Measurements from ENCODE around the gene EPN1. TPM values are rescaled to one million over a fixed set of nuclear protein-coding genes. Genes with fewer than 3 reads are reported as not detected.

Gene EPN1
- 10 to 100 TPM; 74.7 to 87.8 TPM for total RNA-seq
- 10 to 100 TPM; 66.8 to 68.5 TPM for polyA plus RNA-seq
- long read RNA-seq, donor 1, full-length matches to known transcripts = 9 of 29 reads
- long read RNA-seq, donor 1, partial matches to known transcripts = 6 of 29 reads
- long read RNA-seq, donor 1, other reads (novel, unspliced or antisense) = 14 of 29 reads
- long read RNA-seq, donor 2, full-length matches to known transcripts = 6 of 35 reads
- long read RNA-seq, donor 2, partial matches to known transcripts = 16 of 35 reads
- long read RNA-seq, donor 2, other reads (novel, unspliced or antisense) = 13 of 35 reads

DNA sequence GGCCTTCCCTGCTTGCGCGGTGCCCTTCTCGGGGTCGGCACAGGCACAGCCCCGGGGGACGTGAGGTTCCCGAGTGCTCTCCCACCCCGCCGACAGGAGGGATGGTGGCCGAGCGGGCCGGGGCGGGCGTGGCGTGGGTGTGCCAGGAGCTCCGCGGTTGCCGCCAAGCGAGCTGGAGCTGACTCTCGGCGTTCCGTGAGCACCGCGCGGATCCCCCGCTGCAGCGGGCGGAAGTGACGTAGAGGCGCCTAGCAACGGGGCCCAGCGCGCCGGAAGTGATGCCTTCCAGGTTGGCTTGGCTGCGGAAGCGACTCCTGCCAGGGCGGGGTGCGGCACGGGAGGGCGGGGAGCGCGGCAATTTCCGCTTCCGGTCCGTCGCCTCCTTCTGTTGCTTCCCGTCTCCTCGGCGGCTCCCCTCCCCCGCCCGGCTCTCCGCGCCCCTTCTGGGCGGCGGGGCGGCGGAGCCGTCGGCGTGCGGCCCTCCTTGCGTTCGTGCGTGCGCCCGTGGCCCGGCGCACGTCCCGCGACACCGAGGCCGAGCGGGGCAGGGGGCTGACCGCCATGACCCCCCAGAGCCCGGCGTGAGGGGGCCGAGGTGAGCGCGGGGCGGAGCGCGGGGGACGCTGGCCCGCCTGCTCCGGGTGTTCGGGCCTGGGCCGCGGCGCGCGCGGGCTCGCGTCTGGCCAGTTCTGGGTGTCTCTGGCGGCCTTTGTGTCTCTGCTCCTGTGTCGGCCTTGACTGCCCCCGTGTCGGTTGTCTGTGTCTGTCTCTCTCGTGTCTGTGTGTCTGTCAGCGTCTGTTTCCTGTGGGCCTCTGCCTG, at the start of gene EPN1:
Gene EPN1 (plus strand): TSS at position 386 of the 820 bp plus-strand sequence. CDS start 3,402 bp downstream, outside the sequence.
- intact Hi-C loops (cut with DNase I) = loop anchor here in 1 of 2 donors (1.0 kb wide), 1 partner anchor 21 kb away; no protein-coding TSS in a partner anchor
- Histone ChIP-seq H3K4me1 (ENCODE audit: control insufficient read depth in 1 of 2, insufficient read depth in 2 of 2, low read length in 2 of 2) (no peaks in the 10 kb centered on the region), H3K9me3 (ENCODE audit: control insufficient read depth, low read length) (no peaks in the 10 kb centered on the region)

DNA sequence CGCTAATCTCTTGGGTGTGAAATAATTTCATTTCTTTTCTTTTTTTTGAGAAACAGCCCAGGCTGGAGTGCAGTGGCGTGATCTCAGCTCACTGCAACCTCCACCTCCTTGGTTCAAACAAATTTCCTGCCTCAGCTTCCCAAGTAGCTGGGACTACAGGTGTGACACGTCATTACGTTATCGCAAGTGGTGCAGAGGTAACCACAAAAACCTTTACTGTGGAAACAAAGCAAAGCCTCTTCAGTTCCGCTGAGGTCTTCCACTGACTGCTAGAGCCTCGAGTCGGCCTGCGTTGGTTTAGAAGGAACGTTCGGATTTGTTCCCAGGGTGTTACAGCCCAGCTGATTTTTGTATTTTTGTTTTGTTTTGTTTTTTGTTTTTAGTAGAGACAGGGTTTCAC, 48.7 kb upstream of the EPN1 start:
- intact Hi-C loops (cut with DNase I) = no loop called here
- DNase-seq (no peak), ATAC-seq (ENCODE audit: low FRiP score) (no peak)
- H3K27ac ChIP-seq (ENCODE audit: low read depth in 1 of 2, low read length in 2 of 2) = no peak overlapping the region
- H3K4me3 ChIP-seq (ENCODE audit: low read length in 2 of 2) = no peak overlapping the region
- H3K36me3 ChIP-seq (ENCODE audit: control insufficient read depth in 1 of 2, insufficient read depth in 2 of 2, low read length in 1 of 2) = no peaks in the 10 kb centered on the region
- 88 to 90% methylated on average over 11 of the region's 11 CpGs for WGBS, 2 donors
- H3K9me3 ChIP-seq (ENCODE audit: control insufficient read depth, low read length) = no peaks in the 10 kb centered on the region
- no peaks in the 10 kb centered on the region for H3K4me1 ChIP-seq (ENCODE audit: control insufficient read depth in 1 of 2, insufficient read depth in 2 of 2, low read length in 2 of 2)
- no peaks in the 10 kb centered on the region for H3K27me3 ChIP-seq (ENCODE audit: control insufficient read depth in 1 of 2, insufficient read depth in 2 of 2, low read length in 1 of 2)

More for the DNA sequence above, at the start of gene EPN1:
- DNase-seq = peak; percentile 98 to 99
- H3K36me3 ChIP-seq (ENCODE audit: control insufficient read depth in 1 of 2, insufficient read depth in 2 of 2, low read length in 1 of 2) = peaks cover 0 to 2% of the 10 kb centered on the region in 2 donors
- H3K27ac ChIP-seq (ENCODE audit: low read depth in 1 of 2, low read length in 2 of 2) = peak within 1 kb of the TSS in 1 of 2 donors; percentile 79
- peak; percentile 95 for ATAC-seq (ENCODE audit: low FRiP score)
- 0 to 1% methylated on average over 64 to 101 of the region's 101 CpGs for WGBS, 2 donors
- H3K4me3 ChIP-seq (ENCODE audit: low read length in 2 of 2) = peak within 1 kb of the TSS; percentile 82 to 94
- H3K27me3 ChIP-seq (ENCODE audit: control insufficient read depth in 1 of 2, insufficient read depth in 2 of 2, low read length in 1 of 2) = no peaks in the 10 kb centered on the region

DNA sequence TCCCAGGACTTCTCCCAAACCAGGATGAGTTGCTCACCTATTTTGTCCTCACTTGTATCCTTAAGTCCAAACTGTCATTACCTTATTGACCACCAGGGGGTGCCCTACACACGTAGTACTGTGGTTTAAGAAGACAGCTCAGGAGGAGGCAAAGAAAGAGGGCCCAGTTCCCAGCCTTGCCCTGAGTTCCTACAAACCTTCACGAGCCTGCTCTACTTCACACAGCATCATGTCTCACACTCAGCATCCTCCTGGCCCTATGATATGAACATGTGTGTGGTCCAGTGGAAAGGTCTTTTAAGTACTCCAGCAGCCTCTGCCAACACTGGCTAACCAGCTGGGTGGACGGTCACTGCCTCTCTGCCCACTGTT, 42.6 kb upstream of the EPN1 start:
- ATAC-seq (ENCODE audit: low FRiP score) = peak; percentile 85
- H3K36me3 ChIP-seq (ENCODE audit: control insufficient read depth in 1 of 2, insufficient read depth in 2 of 2, low read length in 1 of 2) = no peaks in the 10 kb centered on the region
- H3K27me3 ChIP-seq (ENCODE audit: control insufficient read depth in 1 of 2, insufficient read depth in 2 of 2, low read length in 1 of 2) = no peaks in the 10 kb centered on the region
- H3K9me3 ChIP-seq (ENCODE audit: control insufficient read depth, low read length) = no peaks in the 10 kb centered on the region
- intact Hi-C loops (cut with DNase I) = loop anchor here (5.0 kb wide), 1 partner anchor 115 kb away; no protein-coding TSS in a partner anchor
- DNase-seq = peak in 1 of 2 donors; percentile 84
- H3K4me1 ChIP-seq (ENCODE audit: control insufficient read depth in 1 of 2, insufficient read depth in 2 of 2, low read length in 2 of 2) = no peaks in the 10 kb centered on the region
- H3K4me3 ChIP-seq (ENCODE audit: low read length in 2 of 2) = no peak overlapping the region
- H3K27ac ChIP-seq (ENCODE audit: low read depth in 1 of 2, low read length in 2 of 2) = peak overlapping the region in 1 of 2 donors; percentile 1
- 6 to 7% methylated on average over 3 of the region's 3 CpGs for WGBS, 2 donors

DNA sequence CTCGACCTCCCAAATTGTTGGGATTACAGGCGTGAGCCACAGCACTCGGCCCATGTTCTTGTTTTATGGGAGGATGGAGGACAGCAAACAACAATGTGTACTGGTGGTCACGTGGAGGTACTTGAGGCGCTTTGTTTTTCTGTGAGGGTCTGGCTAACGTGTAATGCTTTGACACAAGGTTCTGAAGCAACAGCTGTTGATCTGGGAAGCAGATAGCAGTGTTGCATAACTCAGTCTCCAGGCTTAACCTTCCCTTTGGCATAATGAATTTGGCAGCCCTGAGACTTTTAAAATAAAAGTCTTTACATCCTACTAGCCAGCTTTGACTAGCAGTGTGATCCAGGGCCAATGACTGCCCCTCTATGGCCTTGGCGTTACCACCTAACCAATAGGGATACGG, 41.2 kb upstream of the EPN1 start:
- no peak overlapping the region for H3K4me3 ChIP-seq (ENCODE audit: low read length in 2 of 2)
- H3K27me3 ChIP-seq (ENCODE audit: control insufficient read depth in 1 of 2, insufficient read depth in 2 of 2, low read length in 1 of 2) = no peaks in the 10 kb centered on the region
- ATAC-seq (ENCODE audit: low FRiP score) (no peak), DNase-seq (no peak)
- intact Hi-C loops (cut with DNase I) = loop anchor here (5.0 kb wide), 1 partner anchor 117 kb away; no protein-coding TSS in a partner anchor
- WGBS, 2 donors = 76 to 83% methylated on average over 8 of the region's 8 CpGs
- H3K27ac ChIP-seq (ENCODE audit: low read depth in 1 of 2, low read length in 2 of 2) = no peak overlapping the region
- H3K36me3 ChIP-seq (ENCODE audit: control insufficient read depth in 1 of 2, insufficient read depth in 2 of 2, low read length in 1 of 2) = no peaks in the 10 kb centered on the region
- H3K4me1 ChIP-seq (ENCODE audit: control insufficient read depth in 1 of 2, insufficient read depth in 2 of 2, low read length in 2 of 2) = no peaks in the 10 kb centered on the region
- no peaks in the 10 kb centered on the region for H3K9me3 ChIP-seq (ENCODE audit: control insufficient read depth, low read length)

DNA sequence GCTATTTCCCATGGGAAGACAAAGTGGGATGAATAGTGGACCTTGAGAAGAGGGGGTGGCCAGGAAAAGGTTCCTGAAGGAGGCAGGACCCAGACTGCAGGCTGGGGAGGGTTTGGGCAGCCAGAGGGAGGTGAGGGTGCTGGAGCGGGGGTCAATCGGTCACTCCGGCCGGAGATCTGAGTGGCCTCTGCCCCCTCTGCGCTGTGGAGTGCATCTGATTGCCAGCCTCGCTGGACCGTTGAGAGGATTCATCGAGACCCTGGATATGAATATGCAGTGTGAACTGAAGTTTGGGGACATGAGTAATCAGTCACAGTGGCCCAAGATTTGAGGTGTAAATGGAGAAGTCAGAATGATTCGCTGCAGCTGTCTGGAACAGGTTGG, 39.7 kb upstream of the EPN1 start:
- Histone ChIP-seq H3K4me3 (ENCODE audit: low read length in 2 of 2) (peak overlapping the region; percentile 75 to 85), H3K9me3 (ENCODE audit: control insufficient read depth, low read length) (no peaks in the 10 kb centered on the region), H3K36me3 (ENCODE audit: control insufficient read depth in 1 of 2, insufficient read depth in 2 of 2, low read length in 1 of 2) (no peaks in the 10 kb centered on the region), H3K27ac (ENCODE audit: low read depth in 1 of 2, low read length in 2 of 2) (peak overlapping the region; percentile 45 to 93), H3K27me3 (ENCODE audit: control insufficient read depth in 1 of 2, insufficient read depth in 2 of 2, low read length in 1 of 2) (no peaks in the 10 kb centered on the region), H3K4me1 (ENCODE audit: control insufficient read depth in 1 of 2, insufficient read depth in 2 of 2, low read length in 2 of 2) (no peaks in the 10 kb centered on the region)
- intact Hi-C loops (cut with DNase I) = no loop called here
- DNase-seq = peak in 1 of 2 donors; percentile 50
- ATAC-seq (ENCODE audit: low FRiP score) = peak; percentile 11
- 3 to 7% methylated on average over 9 of the region's 9 CpGs for WGBS, 2 donors

DNA sequence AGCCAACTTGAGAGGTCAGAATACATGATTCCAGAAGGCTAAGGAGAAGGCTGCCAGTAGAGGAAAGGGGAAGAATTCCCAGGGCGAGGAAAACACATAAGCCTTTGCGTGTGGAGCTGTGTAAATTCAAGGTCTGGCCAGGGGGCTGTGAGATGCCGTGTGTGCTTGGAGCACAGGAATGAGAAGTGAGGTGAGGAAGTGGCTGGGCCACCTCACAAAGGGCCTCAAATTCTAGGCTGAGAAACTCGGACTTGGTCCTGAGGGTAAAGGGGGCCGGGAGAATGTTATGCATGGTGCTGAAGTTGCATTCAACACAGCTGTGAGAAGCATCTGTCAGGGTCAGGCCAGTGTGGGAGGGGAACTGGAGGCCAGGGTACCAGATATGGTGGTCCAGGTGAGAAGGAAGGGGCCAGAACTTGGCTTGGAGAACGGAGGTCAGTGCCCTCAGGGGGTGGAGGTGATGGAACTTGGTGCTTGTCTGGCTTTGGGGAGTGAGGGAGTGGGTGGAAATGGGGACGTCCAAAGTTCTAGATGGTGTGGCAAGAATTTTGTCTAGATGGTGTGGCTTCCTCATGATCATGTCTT, 39.1 kb upstream of the EPN1 start:
- Histone ChIP-seq H3K27ac (ENCODE audit: low read depth in 1 of 2, low read length in 2 of 2) (peak overlapping the region; percentile 45 to 93), H3K36me3 (ENCODE audit: control insufficient read depth in 1 of 2, insufficient read depth in 2 of 2, low read length in 1 of 2) (no peaks in the 10 kb centered on the region), H3K4me1 (ENCODE audit: control insufficient read depth in 1 of 2, insufficient read depth in 2 of 2, low read length in 2 of 2) (no peaks in the 10 kb centered on the region), H3K9me3 (ENCODE audit: control insufficient read depth, low read length) (no peaks in the 10 kb centered on the region), H3K27me3 (ENCODE audit: control insufficient read depth in 1 of 2, insufficient read depth in 2 of 2, low read length in 1 of 2) (no peaks in the 10 kb centered on the region), H3K4me3 (ENCODE audit: low read length in 2 of 2) (peak overlapping the region; percentile 75 to 85)
- ATAC-seq (ENCODE audit: low FRiP score) (no peak), DNase-seq (peak in 1 of 2 donors; percentile 25)
- 60 to 66% methylated on average over 7 of the region's 7 CpGs for WGBS, 2 donors
- intact Hi-C loops (cut with DNase I) = no loop called here

DNA sequence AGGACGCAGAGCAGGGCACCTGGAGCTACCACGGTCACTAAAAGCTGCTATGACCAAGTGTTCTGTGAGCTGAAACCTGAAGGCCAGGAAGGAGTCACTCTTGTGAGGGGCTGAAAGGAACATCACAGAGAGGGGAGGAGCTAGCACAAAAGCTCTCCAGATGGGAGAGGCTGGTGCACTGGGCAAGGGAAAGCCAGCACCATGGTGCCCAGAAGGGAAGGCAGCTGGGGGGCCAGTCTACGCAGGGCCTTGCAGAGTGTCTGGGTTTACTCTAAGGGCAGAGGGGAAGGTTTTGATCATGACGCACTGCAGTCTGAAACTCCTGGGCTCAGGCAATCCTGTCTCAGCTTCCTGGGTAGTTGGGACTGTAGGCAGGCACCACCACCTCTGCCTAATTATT, 38.3 kb upstream of the EPN1 start:
- peak overlapping the region in 1 of 2 donors; percentile 29 for H3K27ac ChIP-seq (ENCODE audit: low read depth in 1 of 2, low read length in 2 of 2)

DNA sequence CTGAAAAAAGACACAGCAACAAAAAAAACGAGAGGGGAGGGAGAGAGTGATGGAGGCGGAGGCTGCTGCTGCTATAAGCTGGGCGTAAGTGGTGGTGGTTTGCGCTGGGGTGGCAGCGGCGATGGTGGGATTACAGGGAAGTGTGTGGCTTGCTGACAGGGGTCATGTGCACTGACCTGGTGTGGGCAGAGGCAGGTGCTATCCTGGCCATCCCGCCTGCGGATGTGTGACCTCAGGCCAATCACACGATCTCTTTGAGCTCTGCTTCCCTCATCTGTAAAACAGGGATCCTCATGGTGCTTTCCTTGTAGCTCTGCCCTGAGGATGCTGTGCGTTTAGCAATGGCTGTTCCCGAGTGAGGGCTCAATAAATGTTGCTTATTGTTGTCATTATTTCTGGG, 37.5 kb upstream of the EPN1 start:
- ATAC-seq (ENCODE audit: low FRiP score) (no peak), DNase-seq (peak in 1 of 2 donors; percentile 45)
- Histone ChIP-seq H3K9me3 (ENCODE audit: control insufficient read depth, low read length) (no peaks in the 10 kb centered on the region), H3K4me1 (ENCODE audit: control insufficient read depth in 1 of 2, insufficient read depth in 2 of 2, low read length in 2 of 2) (no peaks in the 10 kb centered on the region), H3K27me3 (ENCODE audit: control insufficient read depth in 1 of 2, insufficient read depth in 2 of 2, low read length in 1 of 2) (no peaks in the 10 kb centered on the region), H3K27ac (ENCODE audit: low read depth in 1 of 2, low read length in 2 of 2) (no peak overlapping the region), H3K36me3 (ENCODE audit: control insufficient read depth in 1 of 2, insufficient read depth in 2 of 2, low read length in 1 of 2) (no peaks in the 10 kb centered on the region), H3K4me3 (ENCODE audit: low read length in 2 of 2) (no peak overlapping the region)
- intact Hi-C loops (cut with DNase I) = no loop called here
- WGBS, 2 donors = 74 to 80% methylated on average over 11 of the region's 11 CpGs

More for the DNA sequence above, 38.3 kb upstream of the EPN1 start:
- Histone ChIP-seq H3K4me3 (ENCODE audit: low read length in 2 of 2) (no peak overlapping the region), H3K27me3 (ENCODE audit: control insufficient read depth in 1 of 2, insufficient read depth in 2 of 2, low read length in 1 of 2) (no peaks in the 10 kb centered on the region), H3K36me3 (ENCODE audit: control insufficient read depth in 1 of 2, insufficient read depth in 2 of 2, low read length in 1 of 2) (no peaks in the 10 kb centered on the region), H3K9me3 (ENCODE audit: control insufficient read depth, low read length) (no peaks in the 10 kb centered on the region), H3K4me1 (ENCODE audit: control insufficient read depth in 1 of 2, insufficient read depth in 2 of 2, low read length in 2 of 2) (no peaks in the 10 kb centered on the region)
- 83% methylated on average over 4 of the region's 4 CpGs for WGBS, 2 donors
- ATAC-seq (ENCODE audit: low FRiP score) = no peak
- no peak for DNase-seq
- intact Hi-C loops (cut with DNase I) = no loop called here
